ENCODE measurements around the gene MTCL3.

MTCL3 gene

DNA sequence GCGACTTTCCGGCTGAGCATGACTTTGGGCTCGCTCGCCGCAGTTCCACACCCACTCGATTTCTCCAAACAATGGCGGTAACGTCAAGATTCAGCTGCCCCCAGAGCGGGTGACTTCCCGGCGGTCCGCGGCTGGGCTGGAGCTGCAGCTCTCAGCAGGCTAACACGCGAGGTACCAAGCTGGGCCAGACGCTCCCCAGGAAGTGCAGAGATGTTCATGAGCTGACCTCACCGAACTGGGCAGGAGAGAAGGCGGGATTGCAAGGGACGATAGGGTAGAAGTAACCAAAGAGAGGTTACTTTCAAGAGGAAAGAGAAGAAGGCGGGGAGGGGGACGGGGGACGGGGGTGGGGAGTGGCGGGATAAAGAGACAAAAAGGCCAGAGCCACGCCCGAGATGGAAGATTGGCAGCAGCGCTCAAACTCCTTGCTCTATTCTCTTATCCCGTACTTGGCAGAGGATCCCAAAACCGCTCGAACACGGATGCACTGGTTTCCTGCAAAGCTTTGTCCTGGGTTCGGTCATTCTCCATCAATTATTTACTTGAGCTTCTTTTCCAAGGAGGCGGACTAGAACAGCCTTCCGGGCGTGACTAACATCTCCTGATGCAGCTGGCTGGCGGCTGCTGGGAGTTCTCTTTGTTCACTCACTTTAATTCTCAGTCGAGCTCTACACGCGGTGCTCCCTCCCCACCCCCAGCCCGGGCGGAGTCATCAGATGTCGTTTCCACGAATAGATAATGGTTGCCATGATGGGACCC is at the start of gene MTCL3:
Gene MTCL3, minus strand, starts transcription at position 626 of the 759 bp plus-strand sequence.
- peak; percentile 51 to 58 for DNase-seq

DNA sequence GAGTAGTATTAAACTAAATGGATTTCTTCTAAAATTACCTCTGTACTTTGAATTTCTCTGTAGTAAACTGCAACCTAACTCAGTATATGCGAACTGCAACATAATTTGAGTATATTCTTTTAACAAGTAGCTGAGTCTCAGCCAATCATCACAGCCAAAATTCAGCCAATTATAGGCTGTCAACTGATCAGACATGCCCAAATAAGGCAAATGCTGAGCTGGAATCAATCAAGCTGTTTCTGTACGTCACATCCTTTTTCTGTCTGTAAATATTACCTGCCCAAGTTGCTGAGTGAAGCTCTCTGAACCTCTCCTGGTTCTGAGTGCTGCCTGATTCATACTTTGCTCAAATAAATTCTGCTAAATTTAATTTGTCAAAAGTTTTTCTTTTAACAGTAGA is 48.3 kb upstream of the MTCL3 start:
- DNase-seq: no peak

DNA sequence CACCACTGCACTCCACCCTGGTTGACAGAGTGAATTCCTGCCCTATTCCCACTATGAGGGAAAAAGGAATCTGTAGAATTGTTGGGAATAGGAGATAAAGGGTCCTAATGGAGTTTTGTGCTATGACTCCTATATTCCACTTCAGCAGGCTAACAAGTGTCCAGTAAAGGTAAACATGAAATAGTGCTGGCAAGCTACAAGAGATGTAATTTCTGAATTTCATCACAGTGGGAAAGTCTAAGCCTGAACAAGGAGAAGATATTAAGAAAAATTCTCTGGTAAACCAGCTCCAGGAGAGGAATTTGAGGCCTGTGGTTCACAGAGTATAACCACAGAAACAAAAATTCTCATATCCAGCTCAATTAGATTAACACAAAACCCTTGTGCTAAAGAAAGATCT is 47.5 kb upstream of the MTCL3 start:
- DNase-seq: no peak

DNA sequence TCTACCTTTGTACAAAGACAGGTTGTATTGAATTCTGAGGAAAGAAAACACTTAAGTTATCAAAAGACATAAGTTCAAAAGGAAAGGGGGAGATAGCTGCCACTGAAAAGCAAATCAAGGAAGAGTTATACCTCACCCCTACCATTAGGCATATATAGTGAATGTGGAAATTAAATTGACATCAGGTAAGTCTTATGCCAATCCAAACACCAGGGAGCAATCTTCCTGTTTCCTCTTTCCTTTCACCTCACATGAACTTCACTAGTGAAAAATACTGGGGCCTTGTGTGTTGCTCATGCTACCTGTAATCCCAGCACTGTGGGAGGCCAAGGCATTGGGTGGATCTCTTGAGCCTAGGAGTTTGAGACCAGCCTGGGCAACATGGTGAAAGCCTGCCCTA is 47.0 kb upstream of the MTCL3 start:
- DNase-seq: no peak

DNA sequence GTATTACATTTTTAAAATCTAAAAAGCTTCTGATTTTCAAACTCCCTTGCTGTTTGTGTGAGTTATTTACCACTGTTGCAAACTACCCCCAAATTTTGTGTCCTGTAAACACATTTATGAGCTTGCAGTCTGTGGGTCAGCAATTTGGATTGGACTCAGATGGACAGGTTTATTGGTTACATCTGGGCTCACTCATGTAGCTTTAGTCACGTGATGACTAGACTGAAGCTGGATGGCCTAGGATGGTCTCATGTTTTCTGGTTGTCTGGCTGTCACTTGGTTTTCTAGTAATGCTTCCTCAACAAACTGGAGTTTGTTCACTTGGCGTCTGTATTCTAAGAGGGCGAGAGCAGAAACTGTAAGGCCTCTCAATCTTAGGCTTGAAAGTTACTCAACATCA is 45.6 kb upstream of the MTCL3 start:
- no peak for DNase-seq

DNA sequence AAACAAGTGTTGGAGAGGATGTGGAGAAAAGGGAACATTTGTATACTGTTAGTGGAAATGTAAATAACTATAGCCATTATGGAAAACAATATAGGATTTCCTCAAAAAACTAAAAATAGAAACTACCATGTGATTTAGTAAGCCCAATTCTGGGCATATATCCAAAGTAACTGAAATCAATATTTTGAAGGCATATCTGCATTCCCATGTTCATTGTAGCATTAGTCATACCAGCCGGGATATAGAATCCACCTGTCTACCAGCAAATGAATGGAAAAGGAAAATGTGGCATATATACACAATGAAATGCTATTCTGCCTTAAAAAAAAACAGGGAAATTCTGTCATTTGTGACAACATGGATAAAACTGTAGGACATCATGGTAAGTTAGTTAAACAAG is 42.5 kb upstream of the MTCL3 start:
- no peak for DNase-seq

DNA sequence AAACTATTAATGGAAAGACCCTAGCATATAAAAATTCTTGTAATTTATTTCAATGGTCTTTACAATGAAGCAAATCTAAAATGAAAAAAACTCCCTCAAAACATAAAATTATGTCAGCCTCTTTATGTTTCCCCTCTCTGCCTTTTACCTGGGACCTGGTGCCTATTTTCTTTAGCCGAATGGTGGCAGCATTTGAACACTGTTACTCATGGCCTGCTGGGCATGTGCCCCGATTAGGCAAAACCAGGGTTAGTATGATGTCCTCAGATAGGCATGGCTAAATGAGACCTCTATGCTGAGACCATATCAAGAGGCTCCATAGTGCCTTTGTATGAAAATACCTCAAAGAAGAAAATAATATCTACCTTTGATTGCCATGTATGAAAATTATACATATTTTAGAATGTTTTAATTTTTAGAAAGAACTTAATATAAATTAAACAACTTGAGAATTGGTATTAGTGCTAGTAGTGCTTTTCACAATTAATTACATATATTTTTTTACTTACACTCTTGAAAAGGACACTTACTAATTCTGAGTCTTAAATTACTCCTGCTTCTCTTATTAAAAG is 35.4 kb upstream of the MTCL3 start:
- DNase-seq: no peak

DNA sequence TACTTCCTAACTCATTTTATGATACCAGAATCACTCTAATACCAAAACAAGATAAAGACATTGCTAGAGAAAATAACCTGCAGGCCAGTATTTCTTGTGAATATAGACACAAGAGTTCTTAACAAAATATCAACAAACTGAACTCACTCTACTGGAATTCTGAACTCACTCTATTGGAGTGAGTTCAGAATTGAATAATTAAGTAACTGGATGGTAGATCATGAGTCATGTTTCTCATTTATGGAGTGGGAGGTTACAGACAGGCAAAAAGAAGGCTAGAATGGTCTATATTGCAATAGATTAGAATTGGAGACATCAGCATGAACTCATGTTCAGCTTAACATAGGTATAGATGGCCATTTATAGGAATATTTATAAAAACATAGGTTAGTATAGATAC is 31.3 kb upstream of the MTCL3 start:
- DNase-seq: no peak

DNA sequence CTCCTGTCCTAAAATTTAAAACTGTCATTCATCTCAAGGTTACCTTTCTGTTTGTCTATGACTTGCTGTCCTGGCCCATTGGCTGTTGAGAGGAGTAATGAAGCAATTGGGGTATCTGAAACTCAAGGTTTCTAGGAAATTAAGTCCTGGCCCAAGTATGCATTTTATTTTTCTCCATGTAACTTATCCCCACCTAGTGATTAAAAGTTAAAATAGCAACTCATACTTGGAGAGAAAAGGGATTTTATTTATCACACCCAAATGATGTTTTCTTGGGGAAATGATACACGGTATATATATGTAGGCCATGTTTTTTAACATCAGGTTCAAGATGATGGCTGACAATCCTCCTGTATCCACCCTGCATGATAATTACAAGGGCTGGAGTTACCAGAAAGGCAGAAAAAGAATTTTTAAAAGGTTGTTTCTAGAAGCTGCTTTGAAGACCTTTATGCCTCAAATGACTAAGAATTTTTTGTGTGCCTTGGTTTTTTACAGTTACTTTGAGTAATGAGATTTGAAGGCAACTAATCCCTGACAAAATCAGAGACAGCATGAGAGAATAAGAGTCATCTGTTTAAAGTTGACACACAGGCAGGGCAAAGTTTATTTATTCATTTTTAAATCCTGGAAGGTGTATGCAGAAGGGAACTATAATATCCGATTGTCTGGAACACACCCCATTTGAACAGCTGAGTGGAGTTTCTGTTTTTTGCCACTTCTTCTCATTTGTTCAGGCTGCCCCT is 28.9 kb upstream of the MTCL3 start:
- no peak for DNase-seq

DNA sequence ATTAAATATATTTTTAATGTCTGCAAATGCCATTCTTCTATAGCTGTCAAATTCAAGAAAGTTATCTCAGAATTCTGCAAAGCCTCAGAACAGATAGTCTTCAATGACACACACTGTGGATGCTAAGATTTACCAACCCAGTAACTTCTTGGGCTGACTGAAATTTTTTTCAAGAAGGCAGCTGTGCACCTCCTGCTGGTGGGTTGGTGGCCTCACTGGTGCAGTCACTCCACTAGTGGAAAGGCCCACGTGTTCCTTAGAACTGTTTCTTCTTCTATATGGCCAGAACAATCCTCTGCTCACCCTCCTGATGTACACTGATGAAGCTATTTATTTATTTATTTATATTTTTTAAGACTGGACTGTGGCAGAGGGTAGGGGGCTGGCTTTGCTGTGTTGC is 28.1 kb upstream of the MTCL3 start:
- DNase-seq: peak; percentile 8 to 15

DNA sequence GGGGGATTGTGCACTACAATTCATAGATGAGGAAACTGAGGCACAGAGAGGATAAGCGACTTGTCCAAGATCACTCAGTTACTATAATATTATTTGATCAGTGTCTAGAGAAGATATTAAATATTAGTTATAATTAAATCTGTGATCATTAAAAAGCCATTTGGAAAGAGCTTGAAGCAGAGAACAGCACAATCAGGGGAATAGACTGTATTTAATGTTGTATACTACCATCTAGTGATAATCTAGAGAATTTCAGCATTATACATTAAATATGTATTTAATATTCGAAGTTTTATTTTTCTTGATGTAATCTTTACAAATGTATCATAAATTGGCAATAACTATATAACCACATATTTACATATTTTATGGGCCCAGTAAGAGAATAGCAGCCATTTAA is 20.1 kb upstream of the MTCL3 start:
- no peak for DNase-seq

DNA sequence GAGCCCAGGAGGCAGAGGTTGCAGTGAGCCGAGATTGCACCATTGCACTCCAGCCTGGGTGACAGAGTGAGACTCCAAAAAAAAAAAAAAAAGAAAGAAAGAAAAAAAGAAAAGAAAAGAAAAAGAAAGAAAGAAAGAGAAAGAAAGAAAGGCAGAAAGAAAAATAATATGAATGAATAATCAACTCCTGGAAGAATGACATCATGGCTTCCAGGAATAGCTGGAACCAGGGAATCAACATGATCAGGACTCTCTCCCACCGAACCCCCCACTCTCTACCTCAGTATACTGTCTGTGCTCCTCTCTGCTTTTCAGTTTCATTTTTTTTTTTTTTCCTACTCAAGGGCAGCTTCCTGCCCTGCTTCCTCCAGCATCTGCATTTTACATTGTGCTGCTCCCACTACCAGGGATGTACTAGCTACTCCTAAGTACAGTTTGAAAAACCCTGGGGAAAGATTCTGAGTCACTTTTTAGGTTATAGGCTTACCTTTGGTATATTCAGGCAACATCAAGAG is 19.7 kb upstream of the MTCL3 start:
- no peak for DNase-seq

DNA sequence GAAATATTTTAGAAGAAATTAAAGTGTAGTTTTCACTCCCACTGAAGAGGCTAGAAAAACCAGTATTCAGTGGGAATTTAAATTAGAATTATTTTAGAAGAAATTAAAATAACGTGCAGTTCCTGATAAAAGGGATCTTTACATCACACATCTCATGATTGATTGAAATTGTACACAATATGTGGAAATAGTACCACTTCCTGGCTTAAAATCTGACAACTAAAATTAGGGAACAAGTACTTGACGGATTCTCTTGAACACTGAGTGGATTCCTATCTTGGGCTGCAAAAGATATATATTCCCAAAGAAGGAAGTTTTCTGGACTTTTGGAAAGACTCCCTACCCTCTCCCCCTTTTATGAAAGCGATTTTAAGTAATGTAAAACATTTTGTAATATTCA is 14.6 kb upstream of the MTCL3 start:
- no peak for DNase-seq

DNA sequence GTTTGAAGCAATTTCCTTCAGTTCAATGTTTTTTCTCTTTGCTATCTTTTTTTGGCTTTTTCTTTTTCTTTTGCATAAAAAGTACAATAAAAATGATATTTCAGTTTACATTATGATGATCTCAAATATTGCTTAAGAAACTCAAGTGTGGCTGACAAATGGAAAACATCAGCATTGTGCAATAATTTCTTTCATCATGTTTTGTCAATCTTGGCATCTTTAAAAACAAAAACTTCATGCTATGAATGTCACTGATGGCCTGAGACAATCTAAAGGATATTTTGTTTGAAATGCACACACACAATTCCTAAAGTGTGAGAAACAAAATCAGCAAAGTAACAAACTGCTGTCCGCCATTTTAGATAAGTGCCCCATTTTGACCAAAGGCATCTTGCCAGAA is 13.9 kb upstream of the MTCL3 start:
- DNase-seq: no peak

DNA sequence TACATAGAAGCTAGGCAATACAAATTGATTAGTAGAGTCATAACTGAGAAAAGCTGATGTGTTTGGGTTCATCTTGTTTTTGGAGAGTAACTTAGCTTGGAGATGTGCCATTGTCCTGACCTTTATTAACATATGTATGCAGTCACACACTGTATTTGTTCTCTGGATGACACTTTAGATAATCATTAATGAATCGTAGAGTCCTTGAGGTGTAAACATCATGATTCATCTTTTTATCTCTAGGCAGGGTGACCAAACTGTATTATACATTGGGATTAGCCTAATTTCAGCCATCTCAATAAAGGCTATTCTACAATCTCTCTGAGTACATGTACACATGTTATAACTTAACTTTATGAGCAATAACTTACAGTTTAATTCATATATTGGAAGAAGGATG is 3.6 kb upstream of the MTCL3 start:
- DNase-seq: no peak

DNA sequence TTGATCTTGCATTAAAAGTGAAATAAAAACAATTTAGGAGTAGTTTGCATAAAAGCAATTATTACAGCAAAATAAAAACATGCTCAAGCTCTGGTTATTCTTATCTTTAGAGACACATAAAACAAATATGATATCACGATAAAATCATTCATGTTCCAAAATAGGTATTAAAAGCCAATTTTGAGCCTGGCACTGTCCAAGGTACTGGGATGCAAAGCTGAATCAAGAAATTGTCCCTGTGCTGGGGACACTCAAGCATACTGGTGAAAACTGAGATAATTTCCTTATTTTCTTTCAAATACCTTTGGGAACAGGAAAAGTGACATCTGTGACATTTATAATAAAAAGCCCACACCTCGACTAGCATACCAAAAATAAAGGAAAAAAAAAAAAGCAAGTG is 931 bp upstream of the MTCL3 start:
- no peak for DNase-seq

DNA sequence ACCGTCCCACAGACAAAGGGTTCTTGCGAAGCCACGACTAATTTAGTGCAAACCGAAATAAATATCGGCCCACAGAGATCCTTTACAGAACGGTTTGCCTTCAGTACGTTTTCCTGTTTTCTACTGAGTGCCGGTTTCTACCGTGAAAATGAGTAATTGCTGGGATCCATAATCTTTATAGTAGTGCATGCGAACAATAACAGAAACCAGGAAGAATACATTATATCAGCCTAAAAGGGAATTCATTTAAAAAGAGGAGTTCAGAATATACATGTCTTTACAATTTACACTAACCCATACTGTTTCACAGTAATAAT is 292 bp upstream of the MTCL3 start:
- DNase-seq: no peak

DNA sequence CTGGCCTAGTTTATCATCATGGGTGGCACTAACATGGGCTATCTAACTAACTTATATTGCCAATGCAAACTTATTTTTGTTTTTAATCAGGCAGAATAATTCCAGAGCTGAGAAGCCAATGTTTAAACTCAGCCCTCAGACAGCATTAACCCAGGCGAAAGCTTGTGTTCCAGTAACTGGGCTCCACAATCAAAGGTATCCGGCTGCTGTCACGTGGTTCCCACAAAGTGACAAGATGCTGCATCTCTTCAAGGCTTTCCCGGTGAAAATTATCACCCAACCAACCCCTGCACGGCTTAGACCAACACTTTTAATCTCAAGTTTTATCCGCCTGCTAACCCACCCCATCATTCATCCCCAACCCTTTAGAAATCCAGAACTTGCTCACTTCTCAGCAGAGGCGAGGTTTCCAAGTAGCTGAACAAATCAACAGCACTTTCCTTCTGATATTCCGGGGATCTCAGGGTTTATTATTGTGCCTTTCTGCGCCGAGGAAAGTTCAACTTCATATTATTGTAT is 885 bp downstream of the MTCL3 start:
- DNase-seq: no peak

DNA sequence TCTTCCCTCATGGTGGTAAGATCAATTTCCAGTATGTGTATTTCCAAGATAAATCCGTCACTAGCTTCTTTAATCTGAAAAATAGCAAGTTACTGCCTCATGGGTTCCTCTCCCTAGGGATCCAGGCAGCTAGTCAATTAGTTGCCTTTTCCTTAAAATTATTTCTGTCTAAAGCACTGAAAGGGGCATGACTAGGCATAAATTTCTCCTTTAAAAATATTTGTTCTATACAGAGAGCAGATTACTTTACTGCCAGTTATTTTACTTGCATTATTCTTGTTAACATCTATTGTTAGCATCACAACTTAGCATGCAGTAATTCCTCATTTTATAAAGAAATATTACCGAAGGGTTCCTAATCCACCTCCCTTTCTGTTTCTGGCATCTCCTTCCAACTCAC is 1.4 kb downstream of the MTCL3 start:
- no peak for DNase-seq

DNA sequence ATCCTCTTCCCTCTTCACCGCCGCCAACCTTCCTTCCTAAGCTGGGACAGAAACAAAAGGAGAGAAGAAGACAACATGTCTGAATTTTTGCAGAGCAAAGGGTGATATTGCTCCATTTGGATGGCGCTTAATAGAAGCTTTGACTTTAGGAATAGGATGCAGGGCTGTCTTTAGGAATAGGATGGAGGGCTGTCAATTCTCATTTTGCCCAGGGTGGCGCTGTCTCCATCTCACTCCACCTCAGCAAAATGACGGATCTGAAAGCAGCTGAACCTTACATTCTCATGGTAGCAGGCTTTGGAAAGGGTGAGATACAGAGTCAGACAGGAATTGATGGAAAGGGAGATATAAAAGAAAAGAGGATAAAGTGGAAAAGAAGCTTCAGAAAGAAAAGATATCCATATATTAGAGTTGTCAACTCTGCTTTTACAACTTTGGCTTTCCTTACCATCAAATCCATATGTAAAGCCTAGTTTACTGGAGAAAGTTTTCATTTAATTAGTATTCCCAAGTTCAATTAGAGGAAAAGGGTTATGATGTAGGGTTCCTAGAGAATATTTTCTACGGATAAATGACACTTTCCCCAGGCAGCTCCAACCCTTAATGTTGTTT is 2.4 kb downstream of the MTCL3 start:
- peak; percentile 32 to 34 for DNase-seq

DNA sequence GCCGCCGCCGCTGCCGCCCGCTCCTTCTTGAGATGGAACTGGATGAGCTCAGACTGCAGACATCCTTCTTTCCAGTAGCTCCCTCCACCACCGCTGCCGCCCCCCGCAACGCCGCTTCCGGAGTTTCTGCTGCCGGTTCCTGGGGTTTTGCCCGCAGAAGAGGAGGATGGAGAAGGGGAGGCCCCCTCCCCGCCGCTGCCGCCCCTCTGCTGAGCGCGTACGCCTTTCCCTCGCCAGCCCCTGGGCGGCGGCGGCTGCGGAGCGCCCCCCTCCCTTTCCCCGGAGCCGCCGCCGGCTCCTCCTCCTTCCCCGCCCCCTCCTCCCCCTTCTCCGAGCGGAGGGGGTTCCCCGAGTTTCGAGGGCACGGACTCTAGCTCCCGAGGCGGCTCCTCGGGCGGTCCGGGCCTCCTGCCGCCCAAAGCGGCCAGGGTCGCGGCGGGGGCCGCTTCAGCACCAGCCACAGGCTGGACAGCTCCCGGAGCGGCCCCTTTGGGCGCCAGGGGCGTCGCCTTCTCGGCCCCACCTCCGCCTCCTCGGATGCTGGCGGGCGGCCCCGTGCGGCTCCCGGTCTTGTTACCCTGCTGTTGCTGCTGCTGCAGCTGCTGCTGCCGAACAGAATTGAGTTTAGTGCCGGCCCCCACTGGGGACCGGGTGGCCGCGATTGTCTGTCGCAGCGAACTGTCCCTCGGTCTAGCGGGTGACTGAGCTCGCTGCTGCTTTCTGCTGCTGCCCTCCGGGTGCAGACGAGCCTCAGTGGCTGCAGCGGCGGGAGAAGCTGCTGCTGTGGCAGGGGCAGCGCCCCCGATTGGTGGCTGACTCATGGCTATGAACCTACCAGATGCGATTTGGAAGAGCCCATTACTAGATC is 3.1 kb downstream of the MTCL3 start:
- DNase-seq: peak; percentile 68 to 69

DNA sequence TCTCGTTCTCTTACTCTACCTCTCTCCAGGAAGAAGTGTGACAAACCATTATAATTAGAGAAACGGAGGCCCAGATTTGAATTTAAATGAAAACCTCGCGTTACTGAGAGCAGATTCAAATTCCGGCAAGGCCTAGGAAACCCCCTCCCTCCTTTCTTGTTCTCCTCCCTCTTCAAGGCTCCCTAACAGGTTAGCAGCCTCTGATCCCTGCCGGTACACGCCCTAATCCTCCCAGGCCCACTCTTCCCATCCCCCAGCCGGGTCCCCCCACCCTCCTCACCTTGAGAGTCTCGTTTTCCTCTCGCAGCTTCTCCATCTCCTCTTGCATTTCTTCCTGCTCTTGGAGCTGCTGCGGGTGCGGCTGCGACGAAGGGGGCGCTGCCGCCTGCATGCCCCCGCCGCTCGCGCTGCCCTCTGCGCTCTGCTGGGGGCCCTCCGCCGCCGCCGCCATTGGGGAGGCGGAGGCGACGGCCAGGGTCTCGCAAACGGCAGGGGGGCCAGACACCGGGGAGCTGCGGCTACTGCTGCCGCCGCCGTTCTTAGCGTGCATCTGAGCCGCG is 3.8 kb downstream of the MTCL3 start:
- DNase-seq: peak in 1 of 2 experiments; percentile 16

All from activated CD4-positive, alpha-beta T cell treated with anti-CD3 and anti-CD28 coated beads, Interleukin-2, amount 50 U/mL, for 4 hours (primary cell).